ENCODE measurements around the gene ADAMTS6.
"Not testable (repeated sequence)": the region's sequence is repeated elsewhere in the genome, so short reads cannot be mapped to it uniquely, and the experiment has no call there.

Gene ADAMTS6

DNA sequence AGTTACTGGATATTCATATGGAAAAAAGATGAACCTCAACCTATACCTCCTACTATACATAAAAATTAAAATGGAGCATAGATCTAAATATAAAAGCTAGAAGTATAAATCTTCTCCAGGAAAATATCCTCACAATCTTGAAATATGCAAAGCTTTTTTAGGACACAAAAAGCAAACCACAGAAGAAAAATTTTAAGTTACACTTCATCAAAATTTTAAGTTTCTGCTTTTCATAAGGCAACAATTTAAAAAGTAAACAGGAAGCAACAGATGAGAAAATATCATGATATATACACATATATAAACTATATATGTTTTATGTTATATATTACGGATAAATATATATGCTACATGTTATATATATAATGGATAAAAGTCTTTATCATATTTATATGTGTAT, 157.5 kb downstream of the ADAMTS6 start:
- no peak overlapping the region for H3K4me3 ChIP-seq (ENCODE audit: low read length)
- no peak for DNase-seq
- no peak overlapping the region for H4K5ac ChIP-seq (ENCODE audit: low read length)
- no peak overlapping the region for H3K23ac ChIP-seq (ENCODE audit: low read length)
- no peak overlapping the region for H4K8ac ChIP-seq (ENCODE audit: low read depth, low read length)
- no peak overlapping the region for H3K4ac ChIP-seq (ENCODE audit: low read depth, low read length)
- H3K27me3 ChIP-seq (ENCODE audit: insufficient read depth, low read length, poor library complexity): no peaks in the 10 kb centered on the region
- no peak overlapping the region for H2BK15ac ChIP-seq (replicated peaks; ENCODE audit: low read depth)
- no peak overlapping the region for H3K9ac ChIP-seq (ENCODE audit: low read length)
- H2BK5ac ChIP-seq (ENCODE audit: low read length): no peak overlapping the region
- H3K27ac ChIP-seq (ENCODE audit: low read depth, low read length): no peak overlapping the region
- no peaks in the 10 kb centered on the region for H3K79me1 ChIP-seq (ENCODE audit: low read length)
- no CpG with 5 or more reads among the region's 1 CpG for WGBS (ENCODE audit: extremely low coverage, insufficient coverage, low lambda C conversion rate)
- no peaks in the 10 kb centered on the region for H3K36me3 ChIP-seq (ENCODE audit: control insufficient read depth, insufficient read depth, low read length)
- no peak overlapping the region for H3K4me2 ChIP-seq (ENCODE audit: low read length)
- H2BK120ac ChIP-seq (ENCODE audit: low read depth, low read length): no peak overlapping the region
- no peak overlapping the region for H2AK5ac ChIP-seq (ENCODE audit: low read length)
- H3K18ac ChIP-seq (ENCODE audit: low read length): no peak overlapping the region
- no peak overlapping the region for H3K56ac ChIP-seq (ENCODE audit: low read length)
- H3K4me1 ChIP-seq (ENCODE audit: control insufficient read depth, low read depth, low read length): no peaks in the 10 kb centered on the region
- H3K79me2 ChIP-seq (ENCODE audit: control insufficient read depth, insufficient read depth, low read length): no peaks in the 10 kb centered on the region

DNA sequence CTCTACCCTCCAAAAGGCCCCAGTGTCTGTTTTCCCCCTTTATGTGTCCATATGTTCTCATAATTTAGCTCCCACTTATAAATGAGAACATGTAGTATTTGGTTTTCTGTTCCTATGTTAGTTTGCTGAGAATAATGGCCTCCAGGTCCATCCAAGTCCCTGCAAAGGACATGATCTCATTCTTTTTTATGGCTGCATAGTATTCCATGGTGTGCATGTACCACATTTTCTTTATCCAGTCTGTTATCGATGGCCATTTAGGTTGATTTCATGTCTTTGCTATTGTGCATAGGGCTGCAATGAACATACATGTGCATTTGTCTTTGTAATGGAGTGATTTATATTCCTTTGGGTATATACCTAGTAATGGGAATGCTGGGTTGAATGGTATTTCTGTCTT, 161.0 kb downstream of the ADAMTS6 start:
- not testable (repeated sequence) for H4K5ac ChIP-seq (ENCODE audit: low read length); H2BK120ac ChIP-seq (ENCODE audit: low read depth, low read length); H3K4ac ChIP-seq (ENCODE audit: low read depth, low read length); H3K4me1 ChIP-seq (ENCODE audit: control insufficient read depth, low read depth, low read length); H3K27me3 ChIP-seq (ENCODE audit: insufficient read depth, low read length, poor library complexity); H4K8ac ChIP-seq (ENCODE audit: low read depth, low read length); H2BK5ac ChIP-seq (ENCODE audit: low read length); H3K79me1 ChIP-seq (ENCODE audit: low read length); H3K27ac ChIP-seq (ENCODE audit: low read depth, low read length); DNase-seq; H3K56ac ChIP-seq (ENCODE audit: low read length); H2AK5ac ChIP-seq (ENCODE audit: low read length); H3K9ac ChIP-seq (ENCODE audit: low read length); H3K4me3 ChIP-seq (ENCODE audit: low read length); H3K18ac ChIP-seq (ENCODE audit: low read length); H3K4me2 ChIP-seq (ENCODE audit: low read length); H2BK15ac ChIP-seq (replicated peaks; ENCODE audit: low read depth); H3K79me2 ChIP-seq (ENCODE audit: control insufficient read depth, insufficient read depth, low read length); H3K36me3 ChIP-seq (ENCODE audit: control insufficient read depth, insufficient read depth, low read length); H3K23ac ChIP-seq (ENCODE audit: low read length)
- WGBS (ENCODE audit: extremely low coverage, insufficient coverage, low lambda C conversion rate): no CpG with 5 or more reads among the region's 1 CpG

DNA sequence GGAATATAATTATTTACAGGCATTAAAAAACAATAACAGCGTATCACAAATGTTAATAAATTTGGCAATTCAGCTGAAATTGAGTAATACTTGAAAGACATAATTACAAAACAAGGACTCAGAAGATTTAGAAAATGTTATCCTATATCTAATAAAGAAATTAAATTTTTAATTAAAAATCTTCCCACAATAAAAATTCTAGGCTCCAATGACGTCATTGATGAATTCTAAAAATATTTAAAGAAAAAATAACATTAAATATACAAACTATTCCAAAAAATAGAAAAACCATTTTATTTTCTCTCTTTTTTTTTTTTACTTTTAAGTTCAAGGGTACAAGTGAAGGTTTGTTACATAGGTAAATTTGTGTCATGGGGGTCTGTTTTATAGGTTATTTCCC, 161.5 kb downstream of the ADAMTS6 start:
- Histone ChIP-seq H3K79me1 (ENCODE audit: low read length) (no peaks in the 10 kb centered on the region), H2BK15ac (replicated peaks; ENCODE audit: low read depth) (no peak overlapping the region)
- 100% methylated on average over 1 of the region's 2 CpGs for whole genome bisulfite sequencing (ENCODE audit: extremely low coverage, insufficient coverage, low lambda C conversion rate)

DNA sequence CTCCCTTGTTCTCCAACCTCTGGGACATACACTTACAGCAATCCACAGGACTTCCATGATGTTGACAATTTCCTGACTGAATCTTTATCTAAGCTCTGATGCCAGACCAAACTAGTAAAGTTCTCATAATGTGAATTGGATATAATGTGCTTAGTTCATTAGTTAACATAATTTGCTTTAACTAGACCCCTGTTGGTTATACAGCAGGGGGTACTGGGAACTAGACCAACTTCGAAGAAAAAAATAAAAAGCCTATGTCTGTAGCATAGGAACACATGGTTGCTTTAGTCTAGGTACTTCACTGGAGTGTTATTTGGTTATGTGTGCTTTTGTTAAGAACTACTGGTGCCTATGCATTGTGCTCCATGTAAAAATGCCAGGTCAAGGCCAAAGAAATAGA, 173.8 kb downstream of the ADAMTS6 start:
- Histone ChIP-seq H3K79me2 (ENCODE audit: control insufficient read depth, insufficient read depth, low read length) (no peaks in the 10 kb centered on the region), H3K4me3 (ENCODE audit: low read length) (no peak overlapping the region), H3K4ac (ENCODE audit: low read depth, low read length) (no peak overlapping the region), H3K56ac (ENCODE audit: low read length) (no peak overlapping the region), H3K4me1 (ENCODE audit: control insufficient read depth, low read depth, low read length) (no peaks in the 10 kb centered on the region), H3K18ac (ENCODE audit: low read length) (no peak overlapping the region), H3K27ac (ENCODE audit: low read depth, low read length) (no peak overlapping the region), H3K79me1 (ENCODE audit: low read length) (no peaks in the 10 kb centered on the region), H3K27me3 (ENCODE audit: insufficient read depth, low read length, poor library complexity) (no peaks in the 10 kb centered on the region), H4K5ac (ENCODE audit: low read length) (no peak overlapping the region), H2BK5ac (ENCODE audit: low read length) (no peak overlapping the region), H3K4me2 (ENCODE audit: low read length) (no peak overlapping the region), H3K23ac (ENCODE audit: low read length) (no peak overlapping the region), H3K9ac (ENCODE audit: low read length) (no peak overlapping the region), H2BK15ac (replicated peaks; ENCODE audit: low read depth) (no peak overlapping the region), H4K8ac (ENCODE audit: low read depth, low read length) (no peak overlapping the region), H2AK5ac (ENCODE audit: low read length) (no peak overlapping the region), H3K36me3 (ENCODE audit: control insufficient read depth, insufficient read depth, low read length) (no peaks in the 10 kb centered on the region), H2BK120ac (ENCODE audit: low read depth, low read length) (no peak overlapping the region)
- WGBS (ENCODE audit: extremely low coverage, insufficient coverage, low lambda C conversion rate): no CpG with 5 or more reads among the region's 1 CpG
- DNase-seq: peak; percentile 16

More for the DNA sequence above, 161.5 kb downstream of the ADAMTS6 start:
- no peak overlapping the region for H3K23ac ChIP-seq (ENCODE audit: low read length)
- H3K4me2 ChIP-seq (ENCODE audit: low read length): no peak overlapping the region
- H3K27me3 ChIP-seq (ENCODE audit: insufficient read depth, low read length, poor library complexity): no peaks in the 10 kb centered on the region
- no peaks in the 10 kb centered on the region for H3K4me1 ChIP-seq (ENCODE audit: control insufficient read depth, low read depth, low read length)
- H3K18ac ChIP-seq (ENCODE audit: low read length): no peak overlapping the region
- no peak overlapping the region for H4K5ac ChIP-seq (ENCODE audit: low read length)
- no peak overlapping the region for H2BK5ac ChIP-seq (ENCODE audit: low read length)
- H3K9ac ChIP-seq (ENCODE audit: low read length): no peak overlapping the region
- H3K79me2 ChIP-seq (ENCODE audit: control insufficient read depth, insufficient read depth, low read length): no peaks in the 10 kb centered on the region
- no peak for DNase-seq
- no peak overlapping the region for H4K8ac ChIP-seq (ENCODE audit: low read depth, low read length)
- no peak overlapping the region for H3K4me3 ChIP-seq (ENCODE audit: low read length)
- no peak overlapping the region for H2BK120ac ChIP-seq (ENCODE audit: low read depth, low read length)
- H3K4ac ChIP-seq (ENCODE audit: low read depth, low read length): no peak overlapping the region
- no peak overlapping the region for H3K27ac ChIP-seq (ENCODE audit: low read depth, low read length)
- H3K56ac ChIP-seq (ENCODE audit: low read length): no peak overlapping the region
- no peak overlapping the region for H2AK5ac ChIP-seq (ENCODE audit: low read length)
- no peaks in the 10 kb centered on the region for H3K36me3 ChIP-seq (ENCODE audit: control insufficient read depth, insufficient read depth, low read length)

DNA sequence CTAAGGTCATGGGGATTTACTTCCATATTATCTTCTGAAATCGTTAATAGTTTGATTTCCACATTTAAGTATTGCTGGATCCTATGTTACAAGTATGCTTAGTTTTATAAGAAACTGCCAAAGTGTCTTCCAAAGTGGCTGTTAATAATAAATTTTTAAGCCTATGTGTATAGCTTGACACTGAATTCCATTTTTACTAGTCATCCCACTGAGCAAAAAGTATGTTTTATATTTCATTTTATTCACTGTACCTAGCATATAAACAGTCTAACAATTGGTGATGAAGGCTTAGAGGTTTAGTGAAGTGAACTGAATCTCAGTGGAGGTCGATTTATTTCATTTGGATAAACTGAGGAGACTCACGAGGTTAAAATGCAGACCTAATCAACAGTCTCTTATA, 174.6 kb downstream of the ADAMTS6 start:
- no peak overlapping the region for H2AK5ac ChIP-seq (ENCODE audit: low read length)
- no CpG with 5 or more reads among the region's 3 CpGs for WGBS (ENCODE audit: extremely low coverage, insufficient coverage, low lambda C conversion rate)
- no peak overlapping the region for H2BK120ac ChIP-seq (ENCODE audit: low read depth, low read length)

DNA sequence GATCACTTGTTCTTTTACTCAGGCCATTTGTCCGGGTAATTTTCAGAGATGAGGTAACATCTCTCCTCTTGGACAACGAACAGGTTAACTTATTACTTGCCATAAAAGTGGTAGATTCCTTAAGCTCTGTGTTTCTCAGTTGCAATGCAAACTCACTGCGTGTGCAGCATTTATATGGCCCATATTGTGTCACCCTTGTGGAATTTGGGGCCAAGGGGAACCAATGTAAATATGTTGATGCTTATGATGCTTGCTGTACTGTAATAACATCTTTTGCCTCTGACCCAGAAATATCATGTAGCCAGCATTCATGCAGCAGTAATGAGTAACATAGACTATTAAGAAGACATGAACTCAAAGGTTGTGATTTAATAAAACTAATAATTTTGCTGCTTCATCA, 175.8 kb downstream of the ADAMTS6 start:
- H3K9ac ChIP-seq (ENCODE audit: low read length): no peak overlapping the region
- no peak overlapping the region for H2BK120ac ChIP-seq (ENCODE audit: low read depth, low read length)
- no peaks in the 10 kb centered on the region for H3K4me1 ChIP-seq (ENCODE audit: control insufficient read depth, low read depth, low read length)
- no peak overlapping the region for H3K4me3 ChIP-seq (ENCODE audit: low read length)
- WGBS (ENCODE audit: extremely low coverage, insufficient coverage, low lambda C conversion rate): no CpG with 5 or more reads among the region's 3 CpGs
- H3K23ac ChIP-seq (ENCODE audit: low read length): no peak overlapping the region
- H3K4me2 ChIP-seq (ENCODE audit: low read length): no peak overlapping the region
- no peak overlapping the region for H2BK15ac ChIP-seq (replicated peaks; ENCODE audit: low read depth)
- H4K5ac ChIP-seq (ENCODE audit: low read length): no peak overlapping the region
- no peak overlapping the region for H3K56ac ChIP-seq (ENCODE audit: low read length)
- no peaks in the 10 kb centered on the region for H3K36me3 ChIP-seq (ENCODE audit: control insufficient read depth, insufficient read depth, low read length)
- H3K79me2 ChIP-seq (ENCODE audit: control insufficient read depth, insufficient read depth, low read length): no peaks in the 10 kb centered on the region
- no peak overlapping the region for H4K8ac ChIP-seq (ENCODE audit: low read depth, low read length)
- H3K27me3 ChIP-seq (ENCODE audit: insufficient read depth, low read length, poor library complexity): no peaks in the 10 kb centered on the region
- H3K18ac ChIP-seq (ENCODE audit: low read length): no peak overlapping the region
- H3K79me1 ChIP-seq (ENCODE audit: low read length): no peaks in the 10 kb centered on the region
- no peak for DNase-seq
- no peak overlapping the region for H3K27ac ChIP-seq (ENCODE audit: low read depth, low read length)
- H3K4ac ChIP-seq (ENCODE audit: low read depth, low read length): no peak overlapping the region
- H2AK5ac ChIP-seq (ENCODE audit: low read length): no peak overlapping the region
- no peak overlapping the region for H2BK5ac ChIP-seq (ENCODE audit: low read length)

More for the DNA sequence above, 174.6 kb downstream of the ADAMTS6 start:
- Histone ChIP-seq H3K27me3 (ENCODE audit: insufficient read depth, low read length, poor library complexity) (no peaks in the 10 kb centered on the region), H3K9ac (ENCODE audit: low read length) (no peak overlapping the region), H3K4me1 (ENCODE audit: control insufficient read depth, low read depth, low read length) (no peaks in the 10 kb centered on the region), H2BK15ac (replicated peaks; ENCODE audit: low read depth) (no peak overlapping the region), H4K5ac (ENCODE audit: low read length) (no peak overlapping the region), H3K79me1 (ENCODE audit: low read length) (no peaks in the 10 kb centered on the region), H3K18ac (ENCODE audit: low read length) (no peak overlapping the region), H4K8ac (ENCODE audit: low read depth, low read length) (no peak overlapping the region), H3K27ac (ENCODE audit: low read depth, low read length) (no peak overlapping the region), H3K4ac (ENCODE audit: low read depth, low read length) (no peak overlapping the region), H3K36me3 (ENCODE audit: control insufficient read depth, insufficient read depth, low read length) (no peaks in the 10 kb centered on the region), H3K23ac (ENCODE audit: low read length) (no peak overlapping the region), H3K79me2 (ENCODE audit: control insufficient read depth, insufficient read depth, low read length) (no peaks in the 10 kb centered on the region), H3K56ac (ENCODE audit: low read length) (no peak overlapping the region), H3K4me3 (ENCODE audit: low read length) (no peak overlapping the region), H2BK5ac (ENCODE audit: low read length) (no peak overlapping the region), H3K4me2 (ENCODE audit: low read length) (no peak overlapping the region)
- DNase-seq: no peak
